Activated B cell treated with CpG ODN at 0.5 μM for 24 hours (primary cell): ENCODE data around the gene PDE7B. TPM values are rescaled to one million over a fixed set of nuclear protein-coding genes. Genes with fewer than 3 reads are reported as not detected.

Source experiments
- ATAC-seq: fragments of 200-7000 bp; cut with Tn5 transposase; one replicate; pipeline ENCODE4 v1.10.0; 2021; ENCODE audit warnings: low read depth, mild to moderate bottlenecking, moderate library complexity
- CTCF ChIA-PET: fragments of 350-600 bp; sonication (Branson Sonifier 250); formaldehyde crosslinking; loops from one replicate; lab custom pipeline; 2021; ENCODE audit warnings: antibody characterized with exemption; lab: Charles Lee
- POLR2A ChIA-PET: fragments of 350-600 bp; sonication (Branson Sonifier 250); formaldehyde crosslinking; loops from one replicate; lab custom pipeline; 2021; ENCODE audit warnings: antibody characterized with exemption; lab: Charles Lee
- DNase-seq: peaks from one replicate; pipeline ENCODE4 v3.0.0; 2022
- H3K27ac Mint-ChIP-seq: one replicate; pipeline ENCODE4 v1.8.0; 2020; ENCODE audit warnings: mixed read lengths
- H3K27me3 Mint-ChIP-seq: one replicate; pipeline ENCODE4 v1.8.0; 2021; ENCODE audit warnings: mixed read lengths
- H3K36me3 Mint-ChIP-seq: one replicate; pipeline ENCODE4 v1.8.0; 2021; ENCODE audit warnings: low read depth, mixed read lengths
- H3K4me1 Mint-ChIP-seq: one replicate; pipeline ENCODE4 v1.8.0; 2021; ENCODE audit warnings: mixed read lengths
- H3K4me3 Mint-ChIP-seq: one replicate; pipeline ENCODE4 v1.8.0; 2020; ENCODE audit warnings: mild to moderate bottlenecking, mixed read lengths
- H3K9me3 Mint-ChIP-seq: one replicate; pipeline ENCODE4 v1.8.0; 2020; ENCODE audit warnings: mixed read lengths
- intact Hi-C: fragments of 100-400 bp; cut with micrococcal nuclease; formaldehyde crosslinking; loops from one replicate; pipeline ENCODE4 v1.15.1; 2024
- total RNA-seq: library from RNA; stranded (reverse); gene quantifications from 2 replicates; pipeline ENCODE4 v1.2.3, GENCODE V29; 2022
- TF ChIP-seq, protein P1 (sequence below): fragments of 200-600 bp; IDR thresholded peaks from one replicate; pipeline ENCODE4 v1.8.0; 2022; ENCODE audit warnings: antibody characterized with exemption, mild to moderate bottlenecking

Gene PDE7B
- total RNA-seq, 1 donor from 2014 or later: 1.8 TPM

GRCh38 chr6:135901774-135902524 lies 50.4 kb downstream of the PDE7B start:
- no peak overlapping the region for H3K27ac Mint-ChIP-seq
- CTCF ChIA-PET: interaction anchor here (3.2 kb wide), 1 partner anchor 8 kb away, joined by 18 read pairs; no protein-coding TSS in a partner anchor
- peaks cover 3% of the 10 kb centered on the region for H3K9me3 Mint-ChIP-seq

GRCh38 chr6:135902756-135903331 lies 51.3 kb downstream of the PDE7B start:
- Mint-ChIP-seq H3K4me3 (no peak overlapping the region), H3K9me3 (peaks cover 3% of the 10 kb centered on the region), H3K27me3 (no peaks in the 10 kb centered on the region), H3K36me3 (peaks cover 2% of the 10 kb centered on the region), H3K4me1 (peaks cover 11% of the 10 kb centered on the region), H3K27ac (no peak overlapping the region)
- ChIA-PET POLR2A (no interaction called here), CTCF (interaction anchor here (0.9 kb wide), 1 partner anchor 323 kb away, joined by 3 read pairs; no protein-coding TSS in a partner anchor)
- intact Hi-C loops: no loop called here
- TF ChIP-seq, protein P1, sequence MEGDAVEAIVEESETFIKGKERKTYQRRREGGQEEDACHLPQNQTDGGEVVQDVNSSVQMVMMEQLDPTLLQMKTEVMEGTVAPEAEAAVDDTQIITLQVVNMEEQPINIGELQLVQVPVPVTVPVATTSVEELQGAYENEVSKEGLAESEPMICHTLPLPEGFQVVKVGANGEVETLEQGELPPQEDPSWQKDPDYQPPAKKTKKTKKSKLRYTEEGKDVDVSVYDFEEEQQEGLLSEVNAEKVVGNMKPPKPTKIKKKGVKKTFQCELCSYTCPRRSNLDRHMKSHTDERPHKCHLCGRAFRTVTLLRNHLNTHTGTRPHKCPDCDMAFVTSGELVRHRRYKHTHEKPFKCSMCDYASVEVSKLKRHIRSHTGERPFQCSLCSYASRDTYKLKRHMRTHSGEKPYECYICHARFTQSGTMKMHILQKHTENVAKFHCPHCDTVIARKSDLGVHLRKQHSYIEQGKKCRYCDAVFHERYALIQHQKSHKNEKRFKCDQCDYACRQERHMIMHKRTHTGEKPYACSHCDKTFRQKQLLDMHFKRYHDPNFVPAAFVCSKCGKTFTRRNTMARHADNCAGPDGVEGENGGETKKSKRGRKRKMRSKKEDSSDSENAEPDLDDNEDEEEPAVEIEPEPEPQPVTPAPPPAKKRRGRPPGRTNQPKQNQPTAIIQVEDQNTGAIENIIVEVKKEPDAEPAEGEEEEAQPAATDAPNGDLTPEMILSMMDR: no peak
- no peak for ATAC-seq
- no peak for DNase-seq

More at GRCh38 chr6:135901774-135902524, 50.4 kb downstream of the PDE7B start:
- Mint-ChIP-seq H3K4me3 (no peak overlapping the region), H3K4me1 (peaks cover 11% of the 10 kb centered on the region), H3K27me3 (no peaks in the 10 kb centered on the region), H3K36me3 (peaks cover 2% of the 10 kb centered on the region)
- ATAC-seq (no peak), DNase-seq (no peak)
- POLR2A ChIA-PET: no interaction called here
- TF ChIP-seq, protein P1: no peak
- intact Hi-C loops: no loop called here

GRCh38 chr6:135904666-135905065 lies 53.2 kb downstream of the PDE7B start:
- ATAC-seq (no peak), DNase-seq (no peak)
- POLR2A ChIA-PET: no interaction called here
- Mint-ChIP-seq H3K27me3 (no peaks in the 10 kb centered on the region), H3K27ac (no peak overlapping the region), H3K36me3 (no peaks in the 10 kb centered on the region), H3K9me3 (no peaks in the 10 kb centered on the region), H3K4me1 (peaks cover 9% of the 10 kb centered on the region), H3K4me3 (no peak overlapping the region)
- intact Hi-C loops: loop anchor here (5.0 kb wide), 1 partner anchor 282 kb away; no protein-coding TSS in a partner anchor
- CTCF ChIA-PET: no interaction called here
- TF ChIP-seq, protein P1: no peak

GRCh38 chr6:135905604-135906300 lies 54.3 kb downstream of the PDE7B start:
- H3K27me3 Mint-ChIP-seq: no peaks in the 10 kb centered on the region
- no peak for ATAC-seq
- H3K4me3 Mint-ChIP-seq: no peak overlapping the region
- intact Hi-C loops: loop anchor here (5.0 kb wide), 1 partner anchor 283 kb away; no protein-coding TSS in a partner anchor
- CTCF ChIA-PET: no interaction called here
- POLR2A ChIA-PET: no interaction called here
- TF ChIP-seq, protein P1: no peak
- DNase-seq: no peak
- H3K9me3 Mint-ChIP-seq: no peaks in the 10 kb centered on the region
- H3K4me1 Mint-ChIP-seq: peaks cover 2% of the 10 kb centered on the region
- no peak overlapping the region for H3K27ac Mint-ChIP-seq
- no peaks in the 10 kb centered on the region for H3K36me3 Mint-ChIP-seq
